Measurements from ENCODE around the gene SLC6A6.

GRCh38 chr3:14536055-14536815 lies 133.8 kb downstream of the SLC6A6 start:
- TF ChIP-seq CTCF (IDR thresholded peaks at IDR 0.05) (no peak), POLR2A (IDR thresholded peaks at IDR 0.05) (no peak)

All from esophagus squamous epithelium (tissue), 4 donors.